Measurements from ENCODE around the gene FAR2.

DNA sequence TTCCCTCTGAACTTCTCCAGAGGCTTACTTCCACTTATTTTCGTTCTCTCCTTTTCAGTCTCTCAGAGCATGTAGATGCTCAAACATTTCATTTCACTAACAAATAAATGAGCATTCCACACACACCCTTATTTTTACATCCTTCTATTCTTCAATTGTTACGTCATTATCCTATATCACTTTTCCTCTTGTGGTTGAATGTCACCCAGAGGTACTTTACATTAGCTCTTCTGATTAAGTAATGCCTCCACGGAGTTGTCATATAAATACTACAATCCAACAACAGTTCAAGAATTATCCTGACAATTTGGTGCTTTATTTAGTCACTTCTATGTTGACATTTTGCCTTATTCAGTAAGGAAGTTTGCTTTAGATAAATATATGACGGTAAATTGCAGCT lies 18.4 kb downstream of the FAR2 start:
- TF ChIP-seq, protein P1, sequence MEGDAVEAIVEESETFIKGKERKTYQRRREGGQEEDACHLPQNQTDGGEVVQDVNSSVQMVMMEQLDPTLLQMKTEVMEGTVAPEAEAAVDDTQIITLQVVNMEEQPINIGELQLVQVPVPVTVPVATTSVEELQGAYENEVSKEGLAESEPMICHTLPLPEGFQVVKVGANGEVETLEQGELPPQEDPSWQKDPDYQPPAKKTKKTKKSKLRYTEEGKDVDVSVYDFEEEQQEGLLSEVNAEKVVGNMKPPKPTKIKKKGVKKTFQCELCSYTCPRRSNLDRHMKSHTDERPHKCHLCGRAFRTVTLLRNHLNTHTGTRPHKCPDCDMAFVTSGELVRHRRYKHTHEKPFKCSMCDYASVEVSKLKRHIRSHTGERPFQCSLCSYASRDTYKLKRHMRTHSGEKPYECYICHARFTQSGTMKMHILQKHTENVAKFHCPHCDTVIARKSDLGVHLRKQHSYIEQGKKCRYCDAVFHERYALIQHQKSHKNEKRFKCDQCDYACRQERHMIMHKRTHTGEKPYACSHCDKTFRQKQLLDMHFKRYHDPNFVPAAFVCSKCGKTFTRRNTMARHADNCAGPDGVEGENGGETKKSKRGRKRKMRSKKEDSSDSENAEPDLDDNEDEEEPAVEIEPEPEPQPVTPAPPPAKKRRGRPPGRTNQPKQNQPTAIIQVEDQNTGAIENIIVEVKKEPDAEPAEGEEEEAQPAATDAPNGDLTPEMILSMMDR (conservative IDR thresholded peaks at IDR 0.05; ENCODE audit: low read depth in 2 of 2), result no peak
- TF ChIP-seq CREB1 (CRISPR knock-in tag; IDR thresholded peaks at IDR 0.05; ENCODE audit: low read depth), result no peak
- TF ChIP-seq, protein P2, sequence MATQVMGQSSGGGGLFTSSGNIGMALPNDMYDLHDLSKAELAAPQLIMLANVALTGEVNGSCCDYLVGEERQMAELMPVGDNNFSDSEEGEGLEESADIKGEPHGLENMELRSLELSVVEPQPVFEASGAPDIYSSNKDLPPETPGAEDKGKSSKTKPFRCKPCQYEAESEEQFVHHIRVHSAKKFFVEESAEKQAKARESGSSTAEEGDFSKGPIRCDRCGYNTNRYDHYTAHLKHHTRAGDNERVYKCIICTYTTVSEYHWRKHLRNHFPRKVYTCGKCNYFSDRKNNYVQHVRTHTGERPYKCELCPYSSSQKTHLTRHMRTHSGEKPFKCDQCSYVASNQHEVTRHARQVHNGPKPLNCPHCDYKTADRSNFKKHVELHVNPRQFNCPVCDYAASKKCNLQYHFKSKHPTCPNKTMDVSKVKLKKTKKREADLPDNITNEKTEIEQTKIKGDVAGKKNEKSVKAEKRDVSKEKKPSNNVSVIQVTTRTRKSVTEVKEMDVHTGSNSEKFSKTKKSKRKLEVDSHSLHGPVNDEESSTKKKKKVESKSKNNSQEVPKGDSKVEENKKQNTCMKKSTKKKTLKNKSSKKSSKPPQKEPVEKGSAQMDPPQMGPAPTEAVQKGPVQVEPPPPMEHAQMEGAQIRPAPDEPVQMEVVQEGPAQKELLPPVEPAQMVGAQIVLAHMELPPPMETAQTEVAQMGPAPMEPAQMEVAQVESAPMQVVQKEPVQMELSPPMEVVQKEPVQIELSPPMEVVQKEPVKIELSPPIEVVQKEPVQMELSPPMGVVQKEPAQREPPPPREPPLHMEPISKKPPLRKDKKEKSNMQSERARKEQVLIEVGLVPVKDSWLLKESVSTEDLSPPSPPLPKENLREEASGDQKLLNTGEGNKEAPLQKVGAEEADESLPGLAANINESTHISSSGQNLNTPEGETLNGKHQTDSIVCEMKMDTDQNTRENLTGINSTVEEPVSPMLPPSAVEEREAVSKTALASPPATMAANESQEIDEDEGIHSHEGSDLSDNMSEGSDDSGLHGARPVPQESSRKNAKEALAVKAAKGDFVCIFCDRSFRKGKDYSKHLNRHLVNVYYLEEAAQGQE (IDR thresholded peaks at IDR 0.05; ENCODE audit: unreplicated experiment), result no peak
- TF ChIP-seq EZH2 (IDR thresholded peaks at IDR 0.05; ENCODE audit: low read depth, unreplicated experiment), result no peak
- no peak for TF ChIP-seq POLR2AphosphoS5 (IDR thresholded peaks at IDR 0.05; ENCODE audit: low read depth)
- TF ChIP-seq EZH2phosphoT487 (IDR thresholded peaks at IDR 0.05; ENCODE audit: unreplicated experiment), result no peak
- TF ChIP-seq NANOG (IDR thresholded peaks at IDR 0.05; ENCODE audit: borderline replicate concordance), result no peak
- TF ChIP-seq JUNB (IDR thresholded peaks at IDR 0.05; ENCODE audit: unreplicated experiment), result no peak

All from GM23338 (cell line).